Measurements from ENCODE around the gene AKIRIN1. TPM values are rescaled to one million over a fixed set of nuclear protein-coding genes. Genes with fewer than 3 reads are reported as not detected.
"Not testable (repeated sequence)": the region's sequence is repeated elsewhere in the genome, so short reads cannot be mapped to it uniquely, and the experiment has no call there.

Gene AKIRIN1
- total RNA-seq, 2 experiments from 2014 or later, result 55.5 to 60.2 TPM

- not testable (repeated sequence) for H3K27me3 Mint-ChIP-seq, H3K36me3 Mint-ChIP-seq, H3K9me3 Mint-ChIP-seq, H3K4me1 Mint-ChIP-seq
- peak overlapping the region; percentile 62 for H3K4me3 Mint-ChIP-seq
- DNase-seq, result peak; percentile 69
- POLR2A ChIA-PET, result interaction anchor here (0.6 to 1.6 kb wide), 7 partner anchors 13 to 1503 kb away, joined by 3 to 7 read pairs (median 4); partner anchors contain the start of genes NDUFS5 and ZC3H12A
- peak overlapping the region; percentile 86 for H3K27ac Mint-ChIP-seq
- ATAC-seq (ENCODE audit: low read depth), result peak; percentile 92
These were observed 13.5 kb upstream of the AKIRIN1 start for GRCh38 chr1:38977399-38978244.

DNA sequence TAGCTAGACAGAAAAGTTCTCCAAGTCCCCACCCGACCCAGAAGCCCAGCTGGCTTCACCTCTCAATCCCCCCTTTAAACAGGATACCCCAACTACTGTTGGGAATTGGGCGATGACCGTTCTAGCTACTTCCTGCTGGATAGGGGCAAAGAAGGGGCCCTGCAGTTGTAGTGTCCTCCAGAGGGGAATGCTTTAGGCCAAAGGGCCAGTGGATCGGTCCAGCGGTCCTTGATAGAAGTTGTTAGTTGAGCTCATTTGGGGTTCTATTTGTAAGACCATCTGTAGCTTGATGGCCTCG, 12.9 kb upstream of the AKIRIN1 start:
- peak overlapping the region; percentile 86 for H3K27ac Mint-ChIP-seq
- not testable (repeated sequence) for H3K9me3 Mint-ChIP-seq; H3K27me3 Mint-ChIP-seq; ATAC-seq (ENCODE audit: low read depth); H3K4me3 Mint-ChIP-seq; H3K4me1 Mint-ChIP-seq; H3K36me3 Mint-ChIP-seq
- POLR2A ChIA-PET, result interaction anchor here (0.6 to 1.6 kb wide), 4 partner anchors 12 to 102 kb away, joined by 3 to 7 read pairs (median 5); partner anchors contain the start of gene NDUFS5
- DNase-seq, result peak; percentile 40

DNA sequence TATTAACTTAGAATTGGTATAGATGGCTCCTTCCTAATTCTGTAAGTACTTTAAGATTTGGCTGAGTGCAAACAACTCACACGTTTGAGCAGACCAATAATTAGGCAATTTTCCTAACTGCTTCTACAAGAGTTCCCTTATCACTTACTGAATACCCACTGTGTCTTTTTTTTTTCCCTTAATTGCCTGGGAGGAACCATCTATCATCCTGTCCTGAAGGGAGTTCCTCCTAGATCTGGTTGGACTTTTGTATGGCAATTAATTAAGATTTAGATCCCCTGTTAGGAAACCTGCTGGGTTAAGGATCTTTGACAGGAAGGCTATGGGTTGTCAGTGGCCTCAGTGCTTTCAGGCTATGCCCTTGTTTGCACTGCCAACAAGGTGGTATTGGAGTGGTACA, 11.7 kb upstream of the AKIRIN1 start:
- POLR2A ChIA-PET, result not testable (repeated sequence)

DNA sequence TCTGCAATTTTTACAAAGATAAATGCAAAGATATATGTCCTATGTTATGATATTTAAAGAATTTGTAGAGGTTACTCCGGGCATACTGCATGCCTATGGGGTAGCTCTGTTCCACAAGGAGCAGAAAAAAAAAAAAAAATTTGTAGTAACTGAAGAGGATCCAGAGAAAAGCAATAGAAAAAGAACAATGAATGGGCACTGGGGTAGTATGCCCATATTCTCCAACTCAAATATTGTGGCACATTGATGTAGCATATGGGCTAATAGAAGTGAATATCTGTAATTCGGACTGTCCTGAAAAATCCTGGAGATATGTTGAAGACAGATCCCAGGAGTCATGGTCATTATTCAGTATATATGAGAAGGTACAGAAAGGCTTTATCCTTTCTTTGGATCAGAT, 1.1 kb upstream of the AKIRIN1 start:
- POLR2A ChIA-PET, result interaction anchor here (0.6 to 1.9 kb wide), 8 partner anchors 9 to 1516 kb away, joined by 3 to 9 read pairs (median 3); partner anchors contain the start of genes MYCBP and NDUFS5

More for the DNA sequence above, 11.7 kb upstream of the AKIRIN1 start:
- H3K4me3 Mint-ChIP-seq; ATAC-seq (ENCODE audit: low read depth); H3K27ac Mint-ChIP-seq; H3K9me3 Mint-ChIP-seq; DNase-seq; H3K4me1 Mint-ChIP-seq; H3K36me3 Mint-ChIP-seq; H3K27me3 Mint-ChIP-seq: not testable (repeated sequence)

GRCh38 chr1:38990386-38990737, 714 bp upstream of the AKIRIN1 start:
- H3K27ac Mint-ChIP-seq, result peak overlapping the region; percentile 85
- H3K4me3 Mint-ChIP-seq, result peak overlapping the region; percentile 81
- DNase-seq (no peak), ATAC-seq (ENCODE audit: low read depth) (peak; percentile 1)
- H3K27me3 Mint-ChIP-seq, result peaks cover 3% of the 10 kb centered on the region
- no peaks in the 10 kb centered on the region for H3K9me3 Mint-ChIP-seq
- POLR2A ChIA-PET, result interaction anchor here (0.9 to 1.9 kb wide), 7 partner anchors 9 to 1517 kb away, joined by 3 to 9 read pairs (median 3); partner anchors contain the start of genes MYCBP and NDUFS5
- peaks cover 13% of the 10 kb centered on the region for H3K36me3 Mint-ChIP-seq
- peaks cover 24% of the 10 kb centered on the region for H3K4me1 Mint-ChIP-seq

More for the DNA sequence above, 1.1 kb upstream of the AKIRIN1 start:
- Mint-ChIP-seq H3K27me3 (peaks cover 3% of the 10 kb centered on the region), H3K9me3 (no peaks in the 10 kb centered on the region), H3K27ac (peak overlapping the region; percentile 85), H3K4me1 (peaks cover 21% of the 10 kb centered on the region), H3K4me3 (peak overlapping the region; percentile 81), H3K36me3 (peaks cover 10% of the 10 kb centered on the region)
- no peak for ATAC-seq (ENCODE audit: low read depth)
- DNase-seq, result no peak

- no peak for ATAC-seq (ENCODE audit: low read depth)
- peak; percentile 41 for DNase-seq
- H3K27me3 Mint-ChIP-seq, result no peaks in the 10 kb centered on the region
- H3K4me1 Mint-ChIP-seq, result peaks cover 33% of the 10 kb centered on the region
- peaks cover 21% of the 10 kb centered on the region for H3K36me3 Mint-ChIP-seq
- no peaks in the 10 kb centered on the region for H3K9me3 Mint-ChIP-seq
- peak overlapping the region; percentile 95 for H3K4me3 Mint-ChIP-seq
- POLR2A ChIA-PET, result interaction anchor here (0.6 to 1.4 kb wide), 3 partner anchors 14 to 349 kb away, joined by 3 to 9 read pairs (median 5); partner anchors contain the start of gene NDUFS5
- H3K27ac Mint-ChIP-seq, result peak overlapping the region; percentile 79
These were observed 749 bp downstream of the AKIRIN1 start for GRCh38 chr1:38991638-38992411.

DNA sequence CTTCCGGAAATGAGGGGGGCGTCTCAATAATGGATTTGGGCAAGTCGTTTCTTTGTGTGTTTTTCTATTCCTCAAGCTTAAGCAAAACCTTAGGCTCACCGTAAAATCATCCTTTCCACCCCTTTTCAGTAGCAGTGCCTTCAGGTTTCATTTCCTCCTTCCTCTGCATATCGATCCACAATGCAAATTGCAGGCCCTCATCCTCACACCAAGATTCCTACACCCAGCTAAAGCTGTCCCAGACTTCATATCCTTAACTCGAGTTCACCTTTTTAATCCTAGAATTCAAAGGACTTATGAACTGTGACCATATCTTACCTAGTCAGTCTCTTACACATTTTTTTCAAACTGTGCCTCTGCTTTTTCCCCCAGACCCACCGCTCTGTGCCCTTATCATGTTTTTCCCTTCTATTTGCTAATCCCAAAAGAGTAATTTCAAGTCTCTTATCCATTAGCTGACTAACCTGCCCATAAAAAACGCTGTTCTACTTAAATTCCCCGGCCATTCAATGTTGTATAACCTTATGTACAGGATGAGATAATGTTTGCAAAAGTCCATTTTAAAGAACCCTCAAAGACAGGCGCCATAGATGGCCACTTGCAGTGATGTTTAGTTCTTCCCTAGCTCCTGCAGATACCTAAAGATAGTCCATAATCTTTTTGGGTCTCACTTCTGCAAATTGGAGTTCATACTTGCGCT, 1.5 kb downstream of the AKIRIN1 start:
- H3K4me3 Mint-ChIP-seq, result peak overlapping the region; percentile 95
- H3K4me1 Mint-ChIP-seq, result peaks cover 39% of the 10 kb centered on the region
- H3K27ac Mint-ChIP-seq, result peak overlapping the region; percentile 79
- POLR2A ChIA-PET, result interaction anchor here (0.6 to 1.4 kb wide), 4 partner anchors 15 to 348 kb away, joined by 3 to 9 read pairs (median 4); partner anchors contain the start of gene NDUFS5
- no peaks in the 10 kb centered on the region for H3K27me3 Mint-ChIP-seq
- ATAC-seq (ENCODE audit: low read depth) (no peak), DNase-seq (no peak)
- H3K36me3 Mint-ChIP-seq, result peaks cover 21% of the 10 kb centered on the region
- no peaks in the 10 kb centered on the region for H3K9me3 Mint-ChIP-seq

DNA sequence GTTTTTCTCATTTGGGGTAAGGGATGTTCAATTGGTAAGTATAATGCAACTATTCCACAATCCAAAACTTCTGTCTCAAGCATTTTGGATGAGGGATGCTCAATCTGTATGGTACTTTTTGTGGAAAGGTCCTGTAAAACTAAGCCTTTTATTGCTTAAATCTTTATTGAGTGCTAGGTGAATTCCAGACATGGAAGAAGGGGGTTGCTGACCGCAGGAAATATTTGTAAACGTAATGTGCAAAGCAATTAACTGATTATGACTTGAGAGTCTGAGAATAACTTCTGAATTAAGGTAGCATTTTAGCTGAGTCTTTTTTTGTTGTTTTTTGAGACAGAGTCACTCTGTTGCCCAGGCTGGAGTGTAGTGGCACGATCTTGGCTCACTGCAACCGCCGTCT, 3.1 kb downstream of the AKIRIN1 start:
- POLR2A ChIA-PET, result no interaction called here
- ATAC-seq (ENCODE audit: low read depth), result no peak
- peak overlapping the region; percentile 22 for H3K4me3 Mint-ChIP-seq
- H3K36me3 Mint-ChIP-seq, result peaks cover 31% of the 10 kb centered on the region
- H3K27ac Mint-ChIP-seq, result no peak overlapping the region
- H3K9me3 Mint-ChIP-seq, result no peaks in the 10 kb centered on the region
- DNase-seq, result no peak
- H3K4me1 Mint-ChIP-seq, result peaks cover 48% of the 10 kb centered on the region
- H3K27me3 Mint-ChIP-seq, result no peaks in the 10 kb centered on the region

- Mint-ChIP-seq H3K27ac (peak overlapping the region; percentile 71), H3K36me3 (peaks cover 43% of the 10 kb centered on the region), H3K4me3 (peak overlapping the region; percentile 63)
These were observed 6.2 kb downstream of the AKIRIN1 start for GRCh38 chr1:38997034-38997900.

GRCh38 chr1:38997901-38998190, 6.8 kb downstream of the AKIRIN1 start:
- no peaks in the 10 kb centered on the region for H3K9me3 Mint-ChIP-seq
- peak overlapping the region; percentile 63 for H3K4me3 Mint-ChIP-seq
- POLR2A ChIA-PET, result interaction anchor here (1.2 to 2.7 kb wide), 2 partner anchors 29 to 138 kb away, joined by 3 to 8 read pairs; partner anchors contain the start of genes NDUFS5 and RRAGC
- H3K27ac Mint-ChIP-seq, result peak overlapping the region; percentile 42
- H3K27me3 Mint-ChIP-seq, result no peaks in the 10 kb centered on the region
- peaks cover 44% of the 10 kb centered on the region for H3K36me3 Mint-ChIP-seq
- DNase-seq, result no peak
- peaks cover 41% of the 10 kb centered on the region for H3K4me1 Mint-ChIP-seq
- no peak for ATAC-seq (ENCODE audit: low read depth)

More at GRCh38 chr1:38997034-38997900, 6.2 kb downstream of the AKIRIN1 start:
- Mint-ChIP-seq H3K27me3 (no peaks in the 10 kb centered on the region), H3K4me1 (peaks cover 44% of the 10 kb centered on the region), H3K9me3 (no peaks in the 10 kb centered on the region)
- POLR2A ChIA-PET, result interaction anchor here (0.6 to 2.7 kb wide), 3 partner anchors 27 to 138 kb away, joined by 3 to 8 read pairs (median 3); partner anchors contain the start of genes NDUFS5 and RRAGC
- ATAC-seq (ENCODE audit: low read depth), result peak; percentile 56
- DNase-seq, result no peak

DNA sequence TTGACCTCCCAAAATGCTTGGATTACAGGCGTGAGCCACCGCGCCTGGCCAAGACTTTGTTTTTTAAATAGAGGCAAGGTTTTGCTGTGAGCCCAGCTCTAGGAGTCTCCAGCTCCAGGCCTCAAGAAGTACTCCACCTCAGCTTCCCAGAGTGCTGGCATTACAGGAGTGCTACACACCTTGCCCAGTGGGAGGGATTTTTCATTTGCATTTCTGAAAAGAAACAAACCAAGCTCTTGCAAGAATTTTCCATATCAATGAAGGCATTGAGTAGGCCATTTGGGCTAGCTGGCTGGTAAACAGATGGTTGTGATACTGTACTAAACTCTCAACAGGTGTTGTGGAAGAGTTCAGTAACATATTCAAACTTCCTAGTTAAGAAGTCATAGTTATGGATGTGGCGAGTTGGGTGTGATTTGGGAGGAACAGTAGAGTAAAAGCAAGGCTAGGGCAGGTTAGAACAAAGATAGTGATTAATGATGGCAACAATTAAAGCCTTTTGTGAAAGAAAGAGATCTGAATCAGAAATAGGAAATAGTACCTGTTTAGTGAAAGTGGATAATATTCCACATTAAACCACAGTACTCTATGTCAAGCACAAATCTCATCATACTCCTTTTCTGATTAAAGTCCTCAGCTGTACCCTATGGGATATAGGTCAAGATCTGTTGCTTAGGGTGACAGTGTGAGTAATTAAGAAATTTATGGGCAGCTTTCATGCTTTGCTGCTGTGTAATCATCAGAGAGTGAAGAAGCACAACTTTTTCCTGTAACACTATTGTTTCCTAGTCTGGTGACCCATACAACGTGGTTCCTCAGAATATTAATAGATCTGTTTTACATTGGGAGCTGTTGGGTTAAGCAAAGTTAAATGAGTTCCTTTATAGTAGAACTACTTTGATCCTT, 10.7 kb downstream of the AKIRIN1 start:
- peaks cover 21% of the 10 kb centered on the region for H3K4me1 Mint-ChIP-seq

More for the DNA sequence above, 10.7 kb downstream of the AKIRIN1 start:
- Mint-ChIP-seq H3K36me3 (peaks cover 35% of the 10 kb centered on the region), H3K4me3 (no peak overlapping the region), H3K27me3 (no peaks in the 10 kb centered on the region), H3K27ac (no peak overlapping the region), H3K9me3 (no peaks in the 10 kb centered on the region)
- no peak for ATAC-seq (ENCODE audit: low read depth)
- POLR2A ChIA-PET, result no interaction called here
- no peak for DNase-seq

Measured in activated naive CD8-positive, alpha-beta T cell treated with anti-CD3 and anti-CD28 coated beads, Interleukin-2, amount 10 ng/mL, durations not matched to agents 7 days and 5 days (primary cell).